Stimulated activated CD8-positive, alpha-beta memory T cell treated with anti-CD3 and anti-CD28 coated beads, Interleukin-2, amount 100 ng/mL, for 48 hours (primary cell): ENCODE results near the gene TRIM3.
A peak's percentile ranks its signal among the peaks of the same experiment; 100 is the strongest.

Experiments used
- DNase-seq, 2 donors: peaks; one replicate each; pipeline ENCODE4 v3.0.0-alpha.2; 2020; ENCODE audit warnings: low read depth in 2 of 2

TRIM3 gene

GRCh38 chr11:6480299-6480914 lies 6.7 kb upstream of the TRIM3 start:
- DNase-seq: no peak

DNA sequence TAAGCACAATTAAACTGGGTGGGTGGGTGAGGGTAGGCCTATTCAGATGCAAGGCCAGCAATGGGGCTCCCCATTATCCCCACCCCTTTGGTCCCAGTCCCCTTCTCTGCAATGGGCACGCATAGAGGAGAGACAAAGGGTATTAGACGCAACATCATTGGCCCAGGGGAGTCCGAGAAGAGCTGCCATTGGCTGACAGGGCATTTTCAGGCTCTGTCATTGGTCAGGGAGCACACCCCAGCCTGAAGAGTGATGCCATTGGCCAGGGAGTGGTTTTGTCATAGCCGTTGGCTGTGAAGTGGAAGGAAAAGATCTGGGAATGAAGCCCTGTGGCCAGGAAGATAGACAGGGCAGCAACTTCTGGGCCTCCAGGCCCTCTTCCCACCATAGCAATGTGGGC lies 2.8 kb upstream of the TRIM3 start:
- no peak for DNase-seq

- DNase-seq: no peak
Measured at GRCh38 chr11:6475936-6476335, 2.2 kb upstream of the TRIM3 start.

GRCh38 chr11:6474806-6475500 lies 1.2 kb upstream of the TRIM3 start:
- DNase-seq: no peak

DNA sequence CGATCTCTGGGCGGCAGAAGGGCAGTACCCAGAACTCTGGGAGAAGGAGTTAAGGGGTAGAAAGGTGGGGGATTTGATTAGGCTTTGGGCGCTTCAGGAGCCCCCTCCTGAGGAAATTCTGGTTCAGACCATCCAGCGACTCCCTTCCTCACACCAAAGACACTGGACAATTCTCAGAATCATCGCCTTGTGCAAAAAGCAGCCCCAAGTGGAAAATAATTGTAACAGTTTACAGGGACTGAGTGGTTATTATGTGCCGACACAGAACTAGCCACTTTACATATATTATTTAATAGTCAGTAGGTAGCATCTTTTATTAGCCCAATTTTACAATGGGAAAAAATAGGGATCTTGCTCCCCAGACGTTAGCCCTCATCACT lies 662 bp upstream of the TRIM3 start:
- no peak for DNase-seq

DNA sequence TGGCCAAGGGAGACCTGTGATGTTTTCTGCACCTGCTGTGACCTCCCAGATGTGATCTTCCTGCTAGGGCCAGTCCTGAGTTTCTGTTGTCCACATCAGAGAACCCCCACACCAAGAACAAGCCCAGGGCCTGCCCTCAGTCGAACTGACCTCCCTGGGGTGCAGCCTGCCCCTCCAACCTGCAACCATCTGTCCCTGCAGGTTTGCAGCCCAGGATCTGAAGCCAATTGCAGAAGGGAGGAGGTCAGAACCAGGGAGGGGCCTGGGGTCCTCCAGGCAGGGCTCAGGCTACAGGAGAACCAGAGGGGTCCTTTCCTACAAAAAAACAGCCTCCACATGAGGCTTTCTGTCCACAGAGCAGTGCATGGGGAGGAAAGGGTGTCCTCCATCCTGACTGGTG lies 807 bp downstream of the TRIM3 start:
- no peak for DNase-seq

DNA sequence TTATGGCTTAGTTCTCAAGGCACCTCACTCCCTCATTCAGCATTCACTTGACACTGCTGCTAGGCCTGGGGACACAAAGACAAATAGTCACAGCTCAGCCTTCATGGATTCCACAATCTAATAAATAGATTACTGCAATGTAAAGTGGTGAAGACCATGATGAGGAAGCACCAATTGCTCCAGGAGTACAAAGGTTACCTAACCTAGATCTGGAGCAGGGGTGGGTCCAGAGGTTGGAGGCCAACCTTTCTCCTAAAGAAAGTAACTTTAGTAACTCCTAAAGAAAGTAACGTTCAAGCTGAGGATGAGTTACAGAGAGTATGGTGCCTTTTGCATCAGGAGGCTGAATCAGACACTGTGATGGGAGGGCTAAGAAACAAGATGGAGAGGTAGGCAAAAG lies 4.1 kb downstream of the TRIM3 start:
- DNase-seq: no peak

- no peak for DNase-seq
Measured at GRCh38 chr11:6468712-6469495, 4.8 kb downstream of the TRIM3 start.

- DNase-seq: no peak
Measured at GRCh38 chr11:6459099-6459450, 14.7 kb downstream of the TRIM3 start.

- no peak for DNase-seq
Measured at GRCh38 chr11:6458352-6459098, 15.2 kb downstream of the TRIM3 start.

GRCh38 chr11:6457581-6458320 lies 16.0 kb downstream of the TRIM3 start:
- DNase-seq: no peak

- DNase-seq: no peak
Measured at GRCh38 chr11:6456361-6457073, 17.2 kb downstream of the TRIM3 start.

DNA sequence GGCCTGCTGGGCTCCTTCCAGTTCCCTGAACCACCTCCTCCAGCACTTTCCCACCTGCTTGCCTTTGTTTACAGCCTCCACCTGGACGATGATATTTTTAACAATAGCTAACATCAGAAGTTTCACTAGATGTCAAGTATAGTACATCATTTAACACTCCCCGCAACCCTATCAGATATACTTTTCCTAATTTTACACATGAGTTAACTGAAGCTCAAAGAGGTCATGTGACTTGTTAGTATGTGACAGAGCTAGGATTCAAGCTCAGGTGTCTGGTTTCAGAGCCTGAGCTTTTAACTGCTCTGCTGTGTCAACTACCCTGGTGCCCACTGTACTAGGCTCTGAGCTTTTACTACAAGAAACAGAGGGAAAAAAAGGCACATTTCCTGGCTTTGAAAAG lies 18.7 kb downstream of the TRIM3 start:
- DNase-seq: no peak

GRCh38 chr11:6453152-6453551 lies 20.6 kb downstream of the TRIM3 start:
- no peak for DNase-seq

DNA sequence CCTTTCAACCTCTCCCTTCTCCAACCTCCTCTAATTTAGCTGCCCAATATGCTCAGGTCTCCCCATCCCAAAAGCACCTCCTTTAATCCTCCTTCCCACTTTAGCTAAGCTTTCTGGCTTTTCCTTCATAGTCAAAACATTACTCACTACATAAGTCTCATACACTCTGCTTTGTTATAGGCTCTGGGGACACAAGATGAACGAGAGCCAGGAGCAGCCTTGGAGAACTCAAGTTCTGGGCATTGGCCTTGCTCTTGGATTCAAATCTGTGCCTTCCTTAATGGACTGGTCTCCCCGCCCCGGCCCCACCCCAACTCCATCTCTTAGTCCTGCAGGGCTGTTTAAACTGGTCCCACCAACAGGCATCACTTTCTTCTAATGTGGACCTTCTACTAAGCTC lies 21.5 kb downstream of the TRIM3 start:
- no peak for DNase-seq

GRCh38 chr11:6448574-6448973 lies 25.2 kb downstream of the TRIM3 start:
- DNase-seq: no peak

GRCh38 chr11:6443269-6444003 lies 30.3 kb downstream of the TRIM3 start:
- peak; percentile 27 to 37 for DNase-seq

DNA sequence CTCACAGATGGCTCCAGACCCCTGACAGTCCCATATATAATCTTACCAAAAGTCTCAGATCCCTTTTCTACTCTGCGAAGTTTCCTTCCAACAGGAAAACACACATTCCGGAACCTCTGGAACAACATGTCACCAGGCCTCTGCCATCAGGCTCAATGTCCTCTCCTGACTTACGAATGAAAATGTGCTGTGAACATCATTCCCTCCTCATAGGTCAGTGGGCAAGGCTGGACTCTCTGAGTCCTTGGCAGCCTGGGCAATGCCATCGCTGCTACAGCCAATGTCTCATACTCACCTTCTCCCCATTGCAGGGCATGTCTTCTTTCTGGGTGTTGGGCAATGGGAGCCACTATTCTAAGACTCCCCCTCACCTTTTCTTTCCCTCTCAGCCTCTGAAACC lies 31.3 kb downstream of the TRIM3 start:
- DNase-seq: no peak

DNA sequence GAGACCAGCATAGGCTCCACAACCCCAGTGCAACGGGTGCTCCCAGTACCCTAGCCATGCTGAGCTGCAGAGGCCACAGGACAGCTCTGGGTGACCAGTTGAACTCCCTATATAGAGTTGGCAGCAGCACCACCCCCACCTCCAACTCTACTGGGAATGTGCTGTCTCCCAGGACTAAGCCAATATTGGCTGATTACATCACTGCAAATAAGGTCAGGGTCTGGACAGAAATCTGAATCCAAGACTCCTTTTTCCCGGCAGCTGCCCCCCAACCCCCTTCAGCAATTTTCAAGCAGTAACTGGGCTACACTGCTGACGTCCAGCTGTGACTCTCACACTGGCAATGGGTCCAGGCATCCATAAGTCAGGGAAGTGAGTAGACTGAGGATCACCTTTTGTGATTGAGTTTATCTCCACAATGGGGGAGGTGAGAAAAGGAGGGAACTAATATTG lies 32.8 kb downstream of the TRIM3 start, which contains the start of gene HPX:
Gene HPX, minus strand, starts transcription at position 82 of the 453 bp plus-strand sequence. Its CDS starts 24 bp downstream, at position 58.
- DNase-seq: no peak

DNA sequence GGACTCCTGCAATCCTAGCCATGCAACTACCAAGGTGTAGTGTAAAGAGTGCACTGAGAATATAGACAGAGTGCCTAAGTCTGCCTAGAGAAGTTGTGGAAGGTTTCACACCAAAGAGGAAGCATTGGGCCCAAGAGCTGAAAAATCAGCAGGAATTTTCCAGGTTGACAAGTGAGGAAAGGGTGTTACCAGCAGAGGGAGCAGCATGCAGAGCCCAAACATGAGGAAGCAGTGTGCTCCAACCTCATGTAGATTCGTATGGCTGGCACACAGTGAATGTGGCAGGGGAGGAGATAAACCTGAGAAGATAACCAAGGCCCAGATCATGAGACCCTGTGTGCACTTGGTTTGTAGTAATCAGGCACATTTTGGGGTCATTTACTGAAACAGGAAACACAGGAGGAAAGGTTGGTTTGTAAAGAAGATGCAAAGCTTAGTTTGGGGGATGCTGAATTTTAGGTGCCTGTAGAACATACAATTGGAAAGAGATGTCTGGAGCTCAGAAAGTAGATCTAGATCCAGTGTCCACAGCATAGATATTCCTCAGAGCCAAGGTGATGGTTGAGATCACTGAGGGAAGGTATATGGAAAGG lies 34.7 kb downstream of the TRIM3 start:
- DNase-seq: no peak
